A549 (cell line): ENCODE measurements around the gene MED12L. TPM values are rescaled to one million over a fixed set of nuclear protein-coding genes. Genes with fewer than 3 reads are reported as not detected.

Source experiments
- ATAC-seq, 2 experiments: fragments of 200-7000 bp in 1 of 2; fragments of >200 bp in 1 of 2; cut with Nextera tagmentation in 1 of 2; cut with Tn5 transposase in 1 of 2; 3 replicates each; pipeline versions ENCODE4 v1.8.0 to v1.9.1; 2018 to 2020; ENCODE audit warnings: mild to moderate bottlenecking in 1 of 2, moderate library complexity in 1 of 2
- CTCF ChIA-PET: fragments of 300-600 bp; sonication (Branson Sonifier 250); formaldehyde crosslinking; extraction: SDS; loops from one replicate; lab custom pipeline; 2021; ENCODE audit warnings: antibody characterized with exemption, inconsistent platforms; lab: Yijun Ruan, JAX
- POLR2A ChIA-PET: fragments of 350-600 bp; formaldehyde crosslinking; extraction: SDS; loops from one replicate; lab custom pipeline; 2021; ENCODE audit warnings: antibody characterized with exemption, inconsistent platforms; lab: Yijun Ruan, JAX
- DNase-seq, 2 experiments: peaks; one replicate each; pipeline versions ENCODE4 v3.0.0 to v3.0.0-alpha.2; 2011 to 2016; ENCODE audit warnings: low read depth in 1 of 2, low spot score in 1 of 2
- FAIRE-seq: peaks from 2 replicates; lab custom pipeline; 2011; peaks lifted over from hg19 to GRCh38; lab: Jason Lieb, UNC
- H3K27ac ChIP-seq, 2 experiments: fragments of >200 bp; sonication (Bioruptor Twin); formaldehyde crosslinking; 3 replicates each; pipeline ENCODE4 v1.5.1; 2016 to 2017
- H3K4me1 ChIP-seq: fragments of >200 bp; sonication (Bioruptor Twin); formaldehyde crosslinking; 3 replicates; pipeline ENCODE4 v1.6.1; 2016
- H3K4me2 ChIP-seq: fragments of >200 bp; sonication (Bioruptor Twin); formaldehyde crosslinking; 3 replicates; pipeline ENCODE4 v1.6.1; 2016
- H3K4me3 ChIP-seq: fragments of >200 bp; sonication (Bioruptor Twin); formaldehyde crosslinking; 3 replicates; pipeline ENCODE4 v1.5.1; 2016
- H3K9me3 ChIP-seq: fragments of >200 bp; sonication (Bioruptor Twin); formaldehyde crosslinking; 3 replicates; pipeline ENCODE4 v1.6.1; 2016
- ATOH8 ChIP-seq: fragments of 250-450 bp; sonication (Bioruptor Pico); IDR thresholded peaks from 2 replicates; pipeline ENCODE4 v1.5.0; 2020; ENCODE audit warnings: low read depth, mild to moderate bottlenecking, moderate library complexity
- BCL3 ChIP-seq: fragments of >200 bp; sonication (Bioruptor Twin); formaldehyde crosslinking; IDR thresholded peaks from 3 replicates; pipeline ENCODE4 v1.6.1; 2016
- CBX2 ChIP-seq: fragments of 200-600 bp; sonication (generic); IDR thresholded peaks from 2 replicates; pipeline ENCODE4 v1.6.1; 2016; ENCODE audit warnings: low read depth, mild to moderate bottlenecking, borderline replicate concordance
- CHD2 ChIP-seq: fragments of 150-350 bp; IDR thresholded peaks from 2 replicates; pipeline ENCODE4 v1.6.1; 2014; ENCODE audit warnings: low read length; ENCODE audit not compliant: partially characterized antibody
- CHD4 ChIP-seq: fragments of 200-600 bp; sonication (generic); IDR thresholded peaks from 2 replicates; pipeline ENCODE4 v1.6.1; 2016; ENCODE audit warnings: antibody characterized with exemption, mild to moderate bottlenecking, borderline replicate concordance
- CTCF ChIP-seq: fragments of >200 bp; sonication (Bioruptor Twin); formaldehyde crosslinking; IDR thresholded peaks from 3 replicates; pipeline ENCODE4 v1.5.1; 2016
- EHF ChIP-seq: fragments of 250-450 bp; sonication (Bioruptor Pico); IDR thresholded peaks from 2 replicates; pipeline ENCODE4 v1.5.0; 2020; ENCODE audit warnings: mild to moderate bottlenecking
- ESRRA ChIP-seq: fragments of 150-350 bp; IDR thresholded peaks from 2 replicates; pipeline ENCODE4 v1.6.1; 2014; ENCODE audit warnings: mild to moderate bottlenecking, low read length, borderline replicate concordance
- FOSB ChIP-seq: fragments of 250-450 bp; sonication (Bioruptor Pico); IDR thresholded peaks from 2 replicates; pipeline ENCODE4 v1.5.0; 2020; ENCODE audit warnings: mild to moderate bottlenecking, moderate library complexity
- FOXS1 ChIP-seq: fragments of 250-450 bp; sonication (Bioruptor Pico); IDR thresholded peaks from 2 replicates; pipeline ENCODE4 v1.5.0; 2020; ENCODE audit warnings: mild to moderate bottlenecking, moderate library complexity
- HDAC2 ChIP-seq: fragments of 200-600 bp; sonication (generic); IDR thresholded peaks from 2 replicates; pipeline ENCODE4 v1.6.1; 2016
- HEYL ChIP-seq: fragments of 250-450 bp; sonication (Bioruptor Pico); IDR thresholded peaks from 2 replicates; pipeline ENCODE4 v1.8.0; 2021; ENCODE audit warnings: mild to moderate bottlenecking, moderate library complexity
- HMGXB4 ChIP-seq: fragments of 250-450 bp; sonication (Bioruptor Pico); IDR thresholded peaks from 2 replicates; pipeline ENCODE4 v1.5.0; 2021; ENCODE audit warnings: mild to moderate bottlenecking, moderate library complexity, borderline replicate concordance
- HOXA7 ChIP-seq: fragments of 250-450 bp; sonication (Bioruptor Pico); IDR thresholded peaks from 2 replicates; pipeline ENCODE4 v1.5.0; 2020; ENCODE audit warnings: mild to moderate bottlenecking, moderate library complexity
- JUN ChIP-seq, 2 experiments: fragments of >200 bp; sonication (Bioruptor Twin); formaldehyde crosslinking; IDR thresholded peaks; 2 replicates in 1 of 2; 3 replicates in 1 of 2; pipeline ENCODE4 v1.6.1; 2016 to 2017
- JUNB ChIP-seq: fragments of >200 bp; sonication (Bioruptor Twin); formaldehyde crosslinking; IDR thresholded peaks from 2 replicates; pipeline ENCODE4 v1.6.1; 2016
- KDM1A ChIP-seq: fragments of 200-600 bp; sonication (generic); IDR thresholded peaks from 2 replicates; pipeline ENCODE4 v1.6.1; 2016; ENCODE audit warnings: low read depth, mild to moderate bottlenecking
- MAZ ChIP-seq: fragments of 150-350 bp; IDR thresholded peaks from 2 replicates; pipeline ENCODE4 v1.6.1; 2014; ENCODE audit warnings: antibody characterized with exemption, low read depth, low read length, borderline replicate concordance
- PBX3 ChIP-seq: IDR thresholded peaks from 2 replicates; pipeline ENCODE4 v1.6.1; 2012
- POLR2A ChIP-seq: IDR thresholded peaks from 2 replicates; pipeline ENCODE4 v1.6.1; 2012; ENCODE audit warnings: mild to moderate bottlenecking, low read length
- POLR2AphosphoS2 ChIP-seq: conservative IDR thresholded peaks from 2 replicates; pipeline ENCODE4 v1.6.1; 2012; ENCODE audit warnings: low read length, improper control_type of control experiment, inconsistent platforms
- RCOR1 ChIP-seq: fragments of 150-350 bp; IDR thresholded peaks from 2 replicates; pipeline ENCODE4 v1.6.1; 2014; ENCODE audit warnings: antibody characterized with exemption, low read length, low read depth
- RFX5 ChIP-seq: fragments of 450-650 bp; IDR thresholded peaks from 2 replicates; pipeline ENCODE4 v1.7.1; 2014; ENCODE audit warnings: antibody characterized with exemption, mild to moderate bottlenecking, moderate library complexity
- SMC3 ChIP-seq: fragments of >200 bp; sonication (Bioruptor Twin); formaldehyde crosslinking; IDR thresholded peaks from 3 replicates; pipeline ENCODE4 v1.6.1; 2018; ENCODE audit warnings: inconsistent platforms
- ZFP36 ChIP-seq: fragments of 450-650 bp; IDR thresholded peaks from 2 replicates; pipeline ENCODE4 v1.6.1; 2014; ENCODE audit warnings: borderline replicate concordance; ENCODE audit not compliant: partially characterized antibody
- ZNF302 ChIP-seq: fragments of 250-450 bp; sonication (Bioruptor Pico); IDR thresholded peaks from 2 replicates; pipeline ENCODE4 v1.9.0; 2021; ENCODE audit warnings: inconsistent platforms, mild to moderate bottlenecking, moderate library complexity
- WGBS: methylation state at CpG from one replicate; pipeline ENCODE4 v1.1.6; 2017; ENCODE audit errors: missing lambda C conversion rate; 5-methylcytosine and 5-hydroxymethylcytosine counted together
- polyA plus RNA-seq, 4 experiments: library from polyadenylated mRNA; depleted of rRNA in 3 of 4; stranded (reverse); fragments of >200 nt; fragmentation: RNase III in 1 of 4; extraction: RNeasy Plus Mini Kit Qiagen cat#74134 plus additional on column Dnase treatment in 1 of 4; gene quantifications; 2 replicates in 3 of 4; 3 replicates in 1 of 4; pipeline ENCODE4 v1.2.3, GENCODE V29; 2011 to 2017
- TF ChIP-seq, protein P1 (sequence below): fragments of 450-650 bp; IDR thresholded peaks from 2 replicates; pipeline ENCODE4 v1.6.1; 2014; ENCODE audit warnings: antibody characterized with exemption

The MED12L gene
- polyA plus RNA-seq, 2 of the 4 experiments (the other 2 are of a cell fraction), result 0.32 to 0.63 TPM

GRCh38 chr3:151109286-151109800, 23.9 kb downstream of the MED12L start:
- POLR2A ChIA-PET, result no interaction called here
- no peak overlapping the region for H3K4me3 ChIP-seq
- 55% methylated on average over 8 of the region's 8 CpGs for WGBS
- H3K9me3 ChIP-seq, result no peaks in the 10 kb centered on the region
- H3K4me1 ChIP-seq, result no peaks in the 10 kb centered on the region
- CTCF ChIA-PET, result interaction anchor here (1.2 to 1.9 kb wide), 2 partner anchors 10 to 23 kb away, joined by 3 to 7 read pairs; partner anchors contain the start of gene MED12L
- H3K4me2 ChIP-seq, result no peak overlapping the region
- no peak for TF ChIP-seq POLR2A
- no peak for TF ChIP-seq KDM1A
- TF ChIP-seq CTCF, result no peak
- no peak for TF ChIP-seq POLR2AphosphoS2
- no peak for TF ChIP-seq EHF (CRISPR knock-in tag)
- TF ChIP-seq FOXS1 (CRISPR knock-in tag), result no peak
- TF ChIP-seq FOSB (CRISPR knock-in tag), result no peak
- TF ChIP-seq ATOH8 (CRISPR knock-in tag), result no peak
- no peak for TF ChIP-seq CHD4
- TF ChIP-seq RFX5, result no peak
- no peak for TF ChIP-seq BCL3
- TF ChIP-seq, protein P1, sequence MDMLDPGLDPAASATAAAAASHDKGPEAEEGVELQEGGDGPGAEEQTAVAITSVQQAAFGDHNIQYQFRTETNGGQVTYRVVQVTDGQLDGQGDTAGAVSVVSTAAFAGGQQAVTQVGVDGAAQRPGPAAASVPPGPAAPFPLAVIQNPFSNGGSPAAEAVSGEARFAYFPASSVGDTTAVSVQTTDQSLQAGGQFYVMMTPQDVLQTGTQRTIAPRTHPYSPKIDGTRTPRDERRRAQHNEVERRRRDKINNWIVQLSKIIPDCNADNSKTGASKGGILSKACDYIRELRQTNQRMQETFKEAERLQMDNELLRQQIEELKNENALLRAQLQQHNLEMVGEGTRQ, result no peak
- TF ChIP-seq ZFP36, result no peak
- TF ChIP-seq PBX3, result no peak
- no peak for TF ChIP-seq RCOR1
- H3K27ac ChIP-seq, result no peak overlapping the region
- no peak for FAIRE-seq
- DNase-seq, result no peak
- ATAC-seq, result no peak

DNA sequence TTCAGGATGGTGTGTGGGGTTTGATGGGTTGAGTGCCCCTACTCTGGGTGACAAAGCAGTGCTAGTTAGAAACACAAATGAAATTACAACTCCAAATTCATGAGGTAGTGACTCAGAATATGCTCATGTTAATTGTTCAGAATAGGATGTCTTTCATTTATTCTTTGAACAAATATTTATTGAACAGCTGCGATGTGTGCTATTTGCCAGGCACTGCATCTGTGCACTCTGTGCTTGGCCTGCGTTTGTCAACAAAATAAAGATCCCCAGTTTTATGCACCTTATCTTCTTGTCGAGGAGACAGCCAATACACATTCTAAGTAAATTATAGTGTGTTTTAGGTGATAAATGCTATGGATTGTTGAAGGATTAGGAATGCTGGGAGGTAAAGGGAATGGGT, 27.3 kb downstream of the MED12L start:
- H3K4me1 ChIP-seq, result no peaks in the 10 kb centered on the region
- H3K27ac ChIP-seq, result no peak overlapping the region
- CTCF ChIA-PET, result interaction anchor here (1.0 kb wide), 1 partner anchor 27 kb away, joined by 4 read pairs; the partner anchor contains the start of gene MED12L
- FAIRE-seq (no peak), DNase-seq (no peak), ATAC-seq (no peak)
- H3K9me3 ChIP-seq, result no peaks in the 10 kb centered on the region
- TF ChIP-seq JUNB (no peak), HOXA7 (CRISPR knock-in tag) (no peak), CHD4 (no peak), HEYL (no peak), SMC3 (no peak), ZNF302 (CRISPR knock-in tag) (no peak), HMGXB4 (CRISPR knock-in tag) (no peak), ESRRA (no peak), HDAC2 (no peak), MAZ (no peak), EHF (CRISPR knock-in tag) (no peak), CBX2 (no peak), POLR2AphosphoS2 (no peak), JUN (IDR thresholded peaks at IDR 0.05) (no peak), ATOH8 (CRISPR knock-in tag) (no peak), CHD2 (no peak)
- WGBS, result 24% methylated on average over 3 of the region's 3 CpGs
- POLR2A ChIA-PET, result no interaction called here
- no peak overlapping the region for H3K4me3 ChIP-seq
- no peak overlapping the region for H3K4me2 ChIP-seq
